ENCODE measurements around the gene PPM1E. TPM values are rescaled to one million over a fixed set of nuclear protein-coding genes. Genes with fewer than 3 reads are reported as not detected.

The PPM1E gene
- total RNA-seq, 1 donor from 2014 or later = 0.31 TPM

DNA sequence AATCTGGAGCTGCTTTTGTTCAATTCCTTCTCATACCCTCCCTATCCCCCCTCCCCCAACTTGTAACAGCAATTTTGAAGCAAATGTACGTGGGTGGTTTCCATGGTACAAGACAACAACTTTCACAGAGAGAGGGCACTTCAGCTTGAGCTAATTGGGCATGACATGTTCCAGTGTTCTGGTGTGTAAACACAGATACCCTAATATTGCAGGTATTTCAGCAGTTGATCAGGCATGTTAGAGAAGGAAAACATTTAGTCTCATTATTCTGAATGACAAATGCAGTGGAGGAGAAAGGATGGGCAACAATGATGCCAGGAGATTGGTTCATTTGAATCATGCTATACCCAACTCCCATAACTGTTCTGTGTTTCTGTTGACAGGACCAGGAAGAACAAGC lies 213.5 kb downstream of the PPM1E start:
- TF ChIP-seq, protein P1, sequence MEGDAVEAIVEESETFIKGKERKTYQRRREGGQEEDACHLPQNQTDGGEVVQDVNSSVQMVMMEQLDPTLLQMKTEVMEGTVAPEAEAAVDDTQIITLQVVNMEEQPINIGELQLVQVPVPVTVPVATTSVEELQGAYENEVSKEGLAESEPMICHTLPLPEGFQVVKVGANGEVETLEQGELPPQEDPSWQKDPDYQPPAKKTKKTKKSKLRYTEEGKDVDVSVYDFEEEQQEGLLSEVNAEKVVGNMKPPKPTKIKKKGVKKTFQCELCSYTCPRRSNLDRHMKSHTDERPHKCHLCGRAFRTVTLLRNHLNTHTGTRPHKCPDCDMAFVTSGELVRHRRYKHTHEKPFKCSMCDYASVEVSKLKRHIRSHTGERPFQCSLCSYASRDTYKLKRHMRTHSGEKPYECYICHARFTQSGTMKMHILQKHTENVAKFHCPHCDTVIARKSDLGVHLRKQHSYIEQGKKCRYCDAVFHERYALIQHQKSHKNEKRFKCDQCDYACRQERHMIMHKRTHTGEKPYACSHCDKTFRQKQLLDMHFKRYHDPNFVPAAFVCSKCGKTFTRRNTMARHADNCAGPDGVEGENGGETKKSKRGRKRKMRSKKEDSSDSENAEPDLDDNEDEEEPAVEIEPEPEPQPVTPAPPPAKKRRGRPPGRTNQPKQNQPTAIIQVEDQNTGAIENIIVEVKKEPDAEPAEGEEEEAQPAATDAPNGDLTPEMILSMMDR (IDR thresholded peaks at IDR 0.05; ENCODE audit: unreplicated experiment) = no peak
- DNase-seq (ENCODE audit: low spot score in 2 of 2, unreplicated experiment in 2 of 2) = no peak
- H3K4me1 Mint-ChIP-seq = peaks cover 8% of the 10 kb centered on the region
- no peaks in the 10 kb centered on the region for H3K9me3 Mint-ChIP-seq
- no peak overlapping the region for H3K4me3 Mint-ChIP-seq
- H3K27ac Mint-ChIP-seq = no peak overlapping the region
- no peaks in the 10 kb centered on the region for H3K36me3 Mint-ChIP-seq
- no peaks in the 10 kb centered on the region for H3K27me3 Mint-ChIP-seq (ENCODE audit: low read depth)

DNA sequence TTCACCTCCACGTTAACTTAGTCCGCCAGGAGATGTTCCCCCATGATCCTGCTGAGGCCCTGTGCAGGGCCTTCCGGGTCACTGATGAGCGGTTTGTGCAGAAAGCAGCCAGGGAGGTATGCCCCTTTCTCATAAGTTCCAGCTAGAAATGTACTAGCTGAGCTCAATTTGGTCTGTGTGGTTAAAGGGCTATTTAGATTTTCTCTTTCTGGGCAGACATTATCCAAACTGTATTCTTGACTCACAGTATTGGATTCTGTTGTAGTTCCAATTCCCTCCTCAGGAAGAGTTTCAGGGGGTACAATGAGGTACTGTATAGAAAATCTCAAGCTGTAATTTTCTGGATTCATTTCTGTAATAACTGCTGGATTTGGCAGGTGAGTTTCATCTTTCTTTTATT lies 214.0 kb downstream of the PPM1E start:
- Mint-ChIP-seq H3K9me3 (no peaks in the 10 kb centered on the region), H3K4me3 (no peak overlapping the region), H3K27me3 (ENCODE audit: low read depth) (no peaks in the 10 kb centered on the region), H3K27ac (no peak overlapping the region), H3K4me1 (peaks cover 8% of the 10 kb centered on the region), H3K36me3 (no peaks in the 10 kb centered on the region)
- no peak for DNase-seq (ENCODE audit: low spot score in 2 of 2, unreplicated experiment in 2 of 2)
- TF ChIP-seq, protein P1 (IDR thresholded peaks at IDR 0.05; ENCODE audit: unreplicated experiment) = no peak

DNA sequence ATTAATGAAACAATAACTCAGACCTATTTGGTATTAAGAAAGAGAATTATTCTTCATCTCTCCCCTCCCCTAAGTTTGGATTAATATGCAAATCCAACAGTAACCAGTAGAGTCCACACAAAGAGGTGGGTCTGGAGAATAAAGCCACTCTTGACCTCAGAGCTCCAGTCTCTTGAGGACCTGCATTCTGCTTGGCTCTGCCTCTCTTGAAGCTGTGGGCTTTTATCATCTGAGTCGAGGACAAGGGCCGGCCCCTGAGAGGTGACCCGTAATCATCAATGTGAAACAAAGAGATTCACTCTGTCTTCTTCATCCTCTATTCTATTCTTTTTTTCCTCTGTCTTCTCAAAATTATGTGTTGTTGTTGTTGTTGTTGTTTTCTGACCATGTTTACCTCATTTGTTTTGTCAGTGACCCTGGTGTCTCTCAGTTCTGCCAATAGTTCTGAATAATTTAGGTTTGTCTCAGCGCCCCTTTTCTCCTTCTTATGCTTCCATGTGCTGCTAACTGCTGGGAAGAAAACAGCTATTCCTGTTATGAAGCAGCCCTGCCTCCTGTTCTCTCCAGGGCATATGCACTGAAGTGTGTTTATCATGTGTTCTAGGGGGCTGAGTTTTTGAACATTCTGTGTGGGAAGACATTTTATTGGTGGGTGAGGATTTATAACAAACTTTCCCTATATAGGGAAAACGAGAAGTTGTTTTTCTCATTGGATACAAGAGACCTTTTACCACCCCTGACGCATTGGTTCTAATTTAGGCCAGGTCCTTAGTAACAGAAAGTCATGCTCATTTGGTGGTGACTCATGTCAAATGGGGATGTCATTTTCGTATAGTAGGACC lies 215.2 kb downstream of the PPM1E start:
- H3K4me3 Mint-ChIP-seq = no peak overlapping the region
- TF ChIP-seq, protein P1 (IDR thresholded peaks at IDR 0.05; ENCODE audit: unreplicated experiment) = no peak
- H3K4me1 Mint-ChIP-seq = peaks cover 10% of the 10 kb centered on the region
- no peaks in the 10 kb centered on the region for H3K9me3 Mint-ChIP-seq
- no peak for DNase-seq (ENCODE audit: low spot score in 2 of 2, unreplicated experiment in 2 of 2)
- no peaks in the 10 kb centered on the region for H3K36me3 Mint-ChIP-seq
- H3K27ac Mint-ChIP-seq = no peak overlapping the region
- no peaks in the 10 kb centered on the region for H3K27me3 Mint-ChIP-seq (ENCODE audit: low read depth)

DNA sequence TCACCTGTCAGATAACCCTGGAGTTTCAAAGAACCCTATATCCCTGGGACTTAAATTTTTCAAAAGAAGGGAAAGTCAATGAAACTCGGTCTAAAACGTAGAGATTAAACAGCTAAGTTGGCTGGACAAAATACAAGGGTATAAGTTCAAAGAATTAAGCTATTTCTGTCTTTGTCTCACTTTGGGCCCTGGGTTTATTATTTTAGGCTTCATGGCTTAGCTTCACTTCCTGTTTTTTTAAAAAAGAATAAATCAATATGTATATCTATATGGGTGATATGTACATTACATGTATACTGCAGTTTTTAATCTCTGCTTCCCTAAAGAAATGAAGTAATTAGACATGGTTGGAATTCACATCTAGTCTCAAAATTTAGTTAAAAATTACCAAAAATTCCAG lies 218.7 kb downstream of the PPM1E start:
- H3K36me3 Mint-ChIP-seq = no peaks in the 10 kb centered on the region
- no peaks in the 10 kb centered on the region for H3K27me3 Mint-ChIP-seq (ENCODE audit: low read depth)
- H3K4me1 Mint-ChIP-seq = peaks cover 6% of the 10 kb centered on the region
- H3K27ac Mint-ChIP-seq = no peak overlapping the region
- no peak for DNase-seq (ENCODE audit: low spot score in 2 of 2, unreplicated experiment in 2 of 2)
- no peaks in the 10 kb centered on the region for H3K9me3 Mint-ChIP-seq
- no peak overlapping the region for H3K4me3 Mint-ChIP-seq
- TF ChIP-seq, protein P1 (IDR thresholded peaks at IDR 0.05; ENCODE audit: unreplicated experiment) = no peak

DNA sequence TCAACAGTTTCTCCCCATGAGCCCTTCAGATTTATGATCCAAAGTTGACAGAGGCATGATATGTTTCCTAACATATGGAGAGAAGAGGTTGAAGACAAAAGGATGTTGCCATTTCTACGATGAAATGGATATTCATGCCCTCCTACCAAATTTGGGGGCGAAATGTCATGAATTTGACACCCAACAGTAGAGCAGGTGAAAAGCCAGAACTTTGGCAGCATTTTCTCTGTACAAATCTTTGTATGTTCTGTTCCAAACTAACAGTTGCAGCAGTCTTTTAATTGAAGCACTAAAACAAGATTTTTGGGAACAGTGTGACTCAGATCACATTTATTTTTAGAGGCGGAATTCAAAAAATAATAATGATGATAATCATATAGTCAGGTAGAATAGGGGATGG lies 220.9 kb downstream of the PPM1E start:
- TF ChIP-seq, protein P1 (IDR thresholded peaks at IDR 0.05; ENCODE audit: unreplicated experiment) = no peak
- Mint-ChIP-seq H3K27ac (no peak overlapping the region), H3K4me1 (peaks cover 5% of the 10 kb centered on the region), H3K4me3 (no peak overlapping the region), H3K36me3 (no peaks in the 10 kb centered on the region), H3K27me3 (ENCODE audit: low read depth) (no peaks in the 10 kb centered on the region), H3K9me3 (no peaks in the 10 kb centered on the region)
- no peak for DNase-seq (ENCODE audit: low spot score in 2 of 2, unreplicated experiment in 2 of 2)

Measured in mesothelial cell of epicardium (in vitro differentiated cells).